Embryonic facial prominence (tissue), 1 donor: ENCODE results near the gene ZNF407.

ENCODE experiments used
- DNase-seq: peaks from one replicate; pipeline ENCODE4 v3.0.0-alpha.2; 2016; ENCODE audit errors: extremely low spot score

Gene ZNF407

DNA sequence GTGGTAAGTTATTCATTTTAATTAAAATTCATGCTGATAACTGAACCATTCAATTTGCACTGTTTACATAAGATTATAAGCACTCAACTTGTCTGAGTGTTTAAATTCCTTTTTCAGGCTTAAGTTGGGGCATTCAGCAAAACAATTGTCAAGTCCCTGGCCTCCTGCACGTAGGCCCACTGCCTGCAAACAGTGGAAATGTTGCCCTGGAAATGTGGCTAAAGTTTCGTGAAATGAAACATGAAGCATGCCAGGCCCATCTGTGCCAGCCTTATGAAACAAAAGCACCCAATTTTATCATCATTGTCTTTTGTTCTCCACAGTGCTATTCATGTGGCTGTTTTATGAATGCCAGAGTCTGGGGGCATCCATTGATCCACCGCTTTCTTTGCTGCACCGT, 447.6 kb downstream of the ZNF407 start:
- DNase-seq, result no peak

DNA sequence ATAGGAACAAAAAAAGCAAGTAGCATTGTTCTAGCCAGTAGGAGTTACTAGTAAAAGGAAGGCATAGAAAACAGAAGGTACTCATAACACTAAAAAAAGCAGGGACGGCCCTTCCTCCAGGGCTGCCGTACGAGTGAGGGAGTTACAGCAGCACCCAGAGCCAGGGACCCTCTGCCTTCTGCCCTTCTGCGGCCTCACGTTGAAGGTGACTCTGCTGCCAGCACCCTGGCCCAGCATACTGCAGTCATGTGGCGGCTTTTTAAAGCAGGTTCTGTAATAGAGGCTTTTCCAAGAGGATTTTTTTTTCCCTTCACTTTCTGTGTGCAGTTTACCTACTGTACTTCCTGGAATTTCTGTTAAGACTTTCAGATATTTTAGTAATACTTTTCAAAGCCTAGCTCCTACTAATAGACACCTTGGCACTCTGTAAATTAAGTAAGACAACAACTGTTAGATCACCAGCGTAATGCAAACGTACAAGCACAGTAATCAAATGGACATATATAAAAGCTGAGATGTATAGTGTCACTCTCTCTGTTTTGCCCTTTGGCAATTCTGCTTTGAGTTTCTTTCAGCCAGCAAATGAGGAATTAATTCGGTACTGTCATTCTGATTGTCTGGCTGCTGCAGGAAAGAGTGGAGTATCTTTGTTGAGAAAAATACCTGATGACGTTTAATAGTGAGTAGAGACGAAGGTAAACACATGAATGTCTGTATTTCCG, 449.7 kb downstream of the ZNF407 start:
- no peak for DNase-seq

DNA sequence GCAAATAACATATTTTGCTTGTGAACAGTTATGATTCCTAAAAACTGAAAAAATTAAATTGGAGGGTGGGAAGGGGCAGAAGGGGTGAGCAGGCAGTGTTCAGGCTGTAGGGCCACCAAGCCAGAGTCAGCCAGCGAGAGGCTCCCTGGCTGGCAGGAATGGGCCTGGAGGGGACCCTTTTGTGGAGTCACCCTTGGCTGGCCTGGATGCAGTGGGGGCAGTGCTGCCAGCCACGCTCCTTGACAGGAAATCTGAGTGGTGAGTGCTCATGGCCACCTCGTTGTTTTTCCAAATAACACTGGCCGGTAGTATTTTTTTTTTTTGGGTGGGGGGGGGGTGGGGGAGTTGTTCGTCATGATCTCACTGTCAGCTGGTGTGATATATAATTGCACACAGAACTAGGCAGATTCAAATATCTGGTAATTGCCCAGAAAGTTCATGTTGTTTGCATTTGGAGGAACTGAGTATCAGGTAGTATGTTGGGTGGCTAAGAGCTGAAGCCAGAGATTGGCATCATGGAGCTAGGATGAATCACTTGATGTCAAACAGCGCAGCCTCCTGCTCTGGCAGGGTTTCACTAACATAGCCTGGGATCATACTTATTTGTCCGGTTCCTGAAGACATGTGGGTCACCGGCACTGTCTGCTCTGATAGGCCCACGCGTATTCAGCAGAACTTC, 451.2 kb downstream of the ZNF407 start:
- DNase-seq, result no peak

DNA sequence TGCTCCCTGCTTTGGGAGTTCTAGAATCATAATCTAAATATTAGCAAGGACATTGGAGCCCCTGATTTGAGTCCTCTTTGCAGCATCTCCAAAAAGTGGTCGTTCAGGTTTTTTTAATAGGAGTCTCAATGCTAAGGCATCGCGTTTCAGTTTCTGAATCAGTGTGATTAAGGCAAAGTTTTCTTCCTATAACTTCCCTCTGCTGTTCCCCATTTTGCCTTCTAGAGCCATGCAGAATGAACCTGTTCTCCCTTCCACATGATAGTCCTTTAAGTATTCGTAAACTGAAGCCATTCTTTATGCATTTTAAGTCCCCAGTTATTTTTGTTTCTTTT, 451.8 kb downstream of the ZNF407 start:
- no peak for DNase-seq

DNA sequence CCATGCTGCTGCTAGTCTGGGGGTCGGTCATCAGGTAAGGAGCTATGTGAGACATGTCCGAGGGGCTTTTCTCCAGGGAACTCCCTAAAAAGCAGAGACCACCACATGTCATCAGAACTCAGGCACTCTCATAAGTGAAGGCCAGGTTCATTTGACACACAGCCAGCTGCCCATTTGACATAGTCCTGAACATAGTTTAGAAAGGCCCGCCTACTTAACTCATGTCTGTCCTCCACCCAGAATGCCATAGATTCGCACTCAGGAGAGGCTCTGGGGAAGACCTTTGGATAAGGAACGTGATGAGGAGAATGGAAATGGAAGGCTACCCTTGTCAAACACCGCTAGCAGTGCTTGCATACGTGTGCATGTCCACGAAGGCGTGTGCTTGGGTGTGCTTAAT, 454.1 kb downstream of the ZNF407 start:
- no peak for DNase-seq

DNA sequence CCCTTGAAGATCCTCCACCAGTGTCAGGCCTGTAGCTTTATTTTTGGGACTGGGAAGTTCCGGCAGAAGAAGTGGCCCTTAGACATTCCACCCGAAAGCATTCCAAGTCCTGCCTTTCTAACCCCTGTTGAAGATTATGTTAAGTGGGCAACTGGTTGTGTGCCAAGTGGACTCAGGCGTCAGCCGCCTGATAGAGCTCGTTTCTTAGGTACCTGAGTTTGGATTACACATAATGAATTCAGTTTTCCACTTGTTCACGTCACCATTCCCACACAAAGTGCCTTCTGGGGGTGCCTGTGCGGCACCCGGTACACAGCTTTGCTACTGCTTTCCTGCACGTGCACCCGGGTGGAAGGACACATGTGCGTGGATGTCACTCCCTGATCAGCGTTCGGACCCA, 454.8 kb downstream of the ZNF407 start:
- DNase-seq, result no peak

DNA sequence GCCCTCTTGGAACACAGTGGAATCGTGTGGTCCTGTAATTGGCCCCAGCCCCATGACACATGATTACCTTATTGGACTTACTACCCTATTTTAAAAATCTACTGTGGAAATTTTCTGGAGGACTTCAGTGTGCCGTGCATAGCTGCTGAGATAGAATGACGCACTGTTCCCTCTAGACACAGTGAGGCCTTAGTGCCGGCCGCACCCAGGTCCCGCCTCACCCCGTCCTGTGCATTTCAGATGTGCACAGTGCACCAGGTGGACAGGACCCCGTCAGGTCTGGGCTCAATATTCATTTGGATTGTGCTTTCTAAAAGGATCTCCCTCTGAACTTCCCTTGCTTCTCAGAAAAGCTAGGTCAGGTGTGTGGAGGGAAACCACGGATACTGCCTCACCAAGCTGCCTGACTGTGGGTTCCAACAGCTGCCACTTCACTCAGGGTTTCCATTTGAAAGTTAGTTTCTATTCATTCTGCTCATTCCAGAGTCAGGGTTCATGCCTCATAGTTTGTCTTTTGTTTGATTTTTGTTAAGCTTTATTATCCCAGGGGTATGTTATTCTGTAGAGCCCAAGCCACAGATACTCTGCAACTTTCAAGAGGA, 455.5 kb downstream of the ZNF407 start:
- no peak for DNase-seq

DNA sequence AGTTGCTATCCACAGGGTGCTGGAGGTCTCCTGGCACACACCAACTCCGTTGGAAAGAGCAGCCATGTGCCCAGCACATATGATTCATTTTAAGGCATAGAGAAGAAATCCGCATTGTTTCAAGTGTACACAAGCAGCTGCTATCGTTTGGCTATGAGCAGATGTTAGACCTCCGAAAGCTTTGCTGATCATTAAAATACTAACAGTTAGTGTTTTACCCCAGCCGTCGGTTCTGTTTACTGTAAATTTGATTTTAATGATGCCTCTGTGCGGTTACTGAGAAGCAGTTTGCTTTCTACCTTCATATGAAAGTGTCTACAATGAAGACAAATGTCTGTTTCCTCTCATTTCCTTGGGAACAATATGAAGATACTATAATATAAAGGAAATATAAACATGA, 456.4 kb downstream of the ZNF407 start:
- DNase-seq, result no peak

DNA sequence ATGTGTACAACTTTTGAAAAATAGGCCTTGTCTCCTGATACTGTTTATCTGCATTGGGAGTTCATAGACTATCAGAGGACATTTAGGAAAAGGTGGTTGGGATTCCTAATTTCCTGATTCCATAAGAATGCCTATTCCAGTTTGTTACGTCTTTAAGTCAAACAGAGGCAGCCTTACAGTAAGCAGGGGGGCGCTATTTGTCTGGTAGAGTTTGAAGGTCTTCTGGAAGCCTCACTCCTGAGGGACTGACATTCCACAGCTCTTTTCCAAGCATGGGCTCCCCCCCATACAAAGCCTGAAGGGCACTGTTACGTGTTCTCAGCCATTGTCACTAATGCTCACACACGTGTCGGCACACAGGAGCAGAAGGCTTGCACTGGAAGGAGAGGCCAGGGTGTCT, 456.9 kb downstream of the ZNF407 start:
- no peak for DNase-seq

DNA sequence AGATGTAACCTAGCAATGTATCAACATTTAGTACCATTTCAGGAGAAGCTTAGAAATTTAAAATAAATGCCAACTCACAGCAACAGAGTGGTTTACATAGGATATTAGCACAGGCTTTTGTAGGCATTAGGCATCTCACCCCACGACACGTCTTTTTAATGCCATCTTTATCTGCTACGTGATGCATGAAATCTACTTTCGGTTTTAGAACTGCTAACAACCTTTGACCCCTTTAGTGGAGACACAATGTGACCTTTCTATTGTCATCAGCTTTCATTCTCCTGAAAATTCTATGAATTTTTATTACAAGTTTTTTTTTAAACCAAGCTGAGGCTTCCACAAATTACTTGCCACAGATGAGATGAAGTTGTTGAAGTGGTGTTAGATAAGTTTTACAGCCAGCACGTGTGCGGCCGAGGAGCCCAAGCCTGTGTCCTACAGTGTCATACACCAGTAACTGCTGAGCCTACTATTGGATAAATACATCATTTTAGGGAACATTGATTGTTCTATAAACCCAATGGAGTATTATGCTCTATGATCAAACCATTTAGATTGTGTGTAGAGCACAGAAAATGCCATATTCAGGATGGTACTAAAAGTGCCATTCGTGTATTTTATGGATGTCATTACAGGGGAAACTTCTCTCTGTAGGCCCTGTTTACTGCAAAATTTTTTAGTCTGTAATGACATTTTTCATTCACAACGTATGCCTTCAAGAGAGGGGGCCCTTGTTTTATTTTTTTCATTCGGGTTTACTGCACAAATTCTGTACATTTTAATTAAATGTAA, 459.7 kb downstream of the ZNF407 start:
- DNase-seq, result no peak

DNA sequence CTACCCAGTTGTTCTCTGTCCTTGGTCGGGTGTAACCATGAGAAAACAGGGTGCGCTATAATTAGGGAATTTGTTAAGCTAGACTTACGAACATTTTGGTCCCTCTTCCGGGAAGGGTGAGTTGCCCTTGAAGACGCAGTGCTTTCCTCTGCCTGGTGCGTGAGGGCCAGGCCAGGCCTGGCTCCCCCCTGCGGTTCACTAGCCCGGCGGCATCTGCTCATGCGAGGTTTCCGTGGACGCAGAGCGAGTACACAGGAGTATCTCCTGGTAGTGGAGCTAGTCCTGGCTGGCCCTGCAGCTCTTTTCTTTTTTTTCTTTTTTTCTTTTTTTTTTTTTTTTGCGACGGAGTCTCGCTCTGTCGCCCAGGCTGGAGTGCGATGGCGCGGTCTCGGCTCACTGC, 462.5 kb downstream of the ZNF407 start:
- DNase-seq, result no peak

DNA sequence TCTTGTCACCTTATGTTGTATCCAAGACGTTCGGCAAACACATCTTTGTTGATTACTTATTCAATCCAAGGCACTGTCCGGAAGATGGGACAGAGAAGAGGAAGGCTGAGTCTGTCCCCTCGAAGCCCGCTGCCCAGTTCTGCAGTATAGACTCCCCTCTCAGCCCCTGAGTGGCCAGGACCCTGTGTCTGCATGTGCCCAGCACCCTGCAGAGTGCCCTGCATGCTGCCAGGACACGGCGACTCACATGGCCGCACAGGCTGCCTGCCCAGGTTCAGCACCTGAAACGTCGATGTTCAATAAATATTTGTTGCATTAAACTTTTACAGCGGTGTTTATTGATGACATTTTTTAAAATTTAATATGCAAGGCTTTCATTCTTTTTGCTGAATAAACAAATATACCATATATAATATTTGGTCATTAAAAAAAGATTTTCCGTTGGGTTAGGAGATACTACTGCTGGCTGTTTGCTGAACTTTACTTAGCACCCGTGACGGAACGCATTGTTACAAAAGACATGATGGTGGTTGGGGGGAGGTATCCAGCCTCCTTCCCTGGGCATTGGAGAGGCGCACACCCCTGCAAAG, 464.7 kb downstream of the ZNF407 start:
- no peak for DNase-seq

DNA sequence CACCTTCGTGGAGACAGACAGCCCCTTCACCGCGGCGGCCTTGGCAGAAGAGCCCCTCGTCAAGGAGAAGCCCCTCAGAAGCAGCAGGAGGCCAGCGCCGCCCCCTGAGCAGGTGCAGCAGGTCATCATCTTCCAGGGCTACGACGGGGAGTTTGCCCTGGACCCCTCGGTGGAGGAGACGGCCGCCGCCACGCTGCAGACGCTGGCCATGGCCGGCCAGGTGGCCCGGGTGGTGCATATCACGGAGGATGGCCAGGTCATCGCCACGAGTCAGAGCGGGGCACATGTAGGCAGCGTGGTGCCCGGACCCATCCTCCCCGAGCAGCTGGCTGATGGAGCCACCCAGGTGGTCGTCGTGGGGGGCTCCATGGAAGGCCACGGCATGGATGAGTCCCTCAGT, 465.5 kb downstream of the ZNF407 start:
- no peak for DNase-seq

DNA sequence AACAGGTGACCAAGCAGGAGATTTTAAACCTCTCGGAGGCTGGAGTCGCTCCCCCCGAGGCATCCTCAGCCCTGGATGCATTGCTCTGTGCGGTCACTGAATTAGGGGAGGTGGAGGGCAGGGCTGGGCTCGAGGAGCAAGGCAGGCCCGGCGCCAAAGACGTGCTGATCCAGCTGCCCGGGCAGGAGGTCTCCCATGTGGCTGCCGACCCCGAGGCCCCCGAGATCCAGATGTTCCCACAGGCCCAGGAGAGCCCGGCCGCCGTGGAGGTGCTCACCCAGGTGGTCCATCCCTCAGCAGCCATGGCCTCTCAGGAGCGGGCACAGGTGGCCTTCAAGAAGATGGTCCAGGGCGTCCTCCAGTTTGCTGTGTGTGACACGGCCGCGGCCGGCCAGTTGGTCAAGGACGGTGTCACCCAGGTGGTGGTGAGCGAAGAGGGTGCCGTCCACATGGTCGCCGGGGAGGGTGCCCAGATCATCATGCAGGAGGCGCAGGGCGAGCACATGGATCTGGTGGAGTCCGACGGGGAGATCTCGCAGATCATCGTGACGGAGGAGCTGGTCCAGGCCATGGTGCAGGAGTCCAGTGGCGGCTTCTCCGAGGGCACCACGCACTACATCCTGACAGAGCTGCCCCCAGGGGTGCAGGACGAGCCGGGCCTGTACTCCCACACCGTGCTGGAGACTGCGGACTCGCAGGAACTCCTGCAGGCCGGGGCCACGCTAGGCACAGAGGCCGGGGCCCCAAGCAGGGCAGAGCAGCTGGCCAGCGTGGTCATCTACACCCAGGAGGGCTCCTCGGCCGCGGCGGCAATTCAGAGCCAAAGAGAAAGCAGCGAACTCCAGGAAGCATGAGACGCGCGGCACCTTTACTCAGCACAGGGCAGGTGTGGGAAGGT, 466.2 kb downstream of the ZNF407 start:
- no peak for DNase-seq

DNA sequence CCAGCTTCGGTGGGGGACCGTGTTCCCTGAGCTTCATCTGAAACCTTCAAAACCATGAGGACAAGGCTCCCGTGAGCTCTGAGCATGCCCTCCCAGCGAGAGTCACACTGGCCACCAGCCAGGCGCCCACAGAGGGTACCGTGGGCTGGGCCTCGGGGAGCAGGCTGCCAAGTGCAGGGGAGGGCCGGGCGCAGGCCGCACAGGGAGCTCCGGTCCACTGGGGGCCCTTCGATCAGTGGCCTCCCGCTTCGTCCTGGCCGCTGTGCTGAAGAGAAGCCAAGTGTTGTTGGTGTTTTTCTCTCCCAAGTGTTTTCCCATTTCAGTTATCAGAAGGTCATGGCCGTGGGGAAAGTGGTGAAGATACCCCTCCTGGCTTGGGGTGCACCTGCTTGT, 466.8 kb downstream of the ZNF407 start:
- no peak for DNase-seq

DNA sequence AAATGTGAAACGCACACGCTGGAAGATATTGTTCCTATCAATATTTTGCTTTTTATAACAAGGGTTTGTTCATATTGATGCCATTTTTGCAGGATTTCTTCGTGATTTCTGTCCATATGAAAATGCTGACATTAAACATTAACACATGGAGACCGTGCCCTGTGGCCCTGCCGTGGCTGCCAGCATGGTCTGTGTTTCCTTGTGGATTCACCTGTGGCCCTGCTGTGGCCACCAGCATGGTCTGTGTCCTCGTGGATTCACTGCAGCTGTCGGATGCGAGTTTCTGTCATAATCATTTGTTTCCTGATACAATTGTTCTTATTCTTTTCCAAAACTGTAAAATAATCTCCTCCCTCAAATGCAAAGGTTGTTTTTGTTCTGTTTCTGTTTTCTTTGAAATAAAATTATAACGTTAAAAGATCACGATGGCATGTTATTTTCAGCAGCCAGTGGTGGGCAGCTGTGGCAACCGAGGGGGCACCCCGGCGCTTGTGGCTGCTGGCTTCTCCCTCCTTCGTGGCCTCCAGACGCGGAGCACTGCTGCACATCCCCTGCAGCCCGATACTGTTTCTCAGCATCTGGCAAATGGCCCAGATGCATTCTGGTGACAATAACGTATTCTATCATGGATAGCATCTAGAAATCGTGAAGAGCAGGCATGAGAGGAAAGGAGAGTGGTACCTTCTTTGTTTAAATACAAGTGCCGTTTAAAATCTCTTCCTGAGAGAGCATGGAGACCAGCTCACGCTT, 467.8 kb downstream of the ZNF407 start:
- no peak for DNase-seq

DNA sequence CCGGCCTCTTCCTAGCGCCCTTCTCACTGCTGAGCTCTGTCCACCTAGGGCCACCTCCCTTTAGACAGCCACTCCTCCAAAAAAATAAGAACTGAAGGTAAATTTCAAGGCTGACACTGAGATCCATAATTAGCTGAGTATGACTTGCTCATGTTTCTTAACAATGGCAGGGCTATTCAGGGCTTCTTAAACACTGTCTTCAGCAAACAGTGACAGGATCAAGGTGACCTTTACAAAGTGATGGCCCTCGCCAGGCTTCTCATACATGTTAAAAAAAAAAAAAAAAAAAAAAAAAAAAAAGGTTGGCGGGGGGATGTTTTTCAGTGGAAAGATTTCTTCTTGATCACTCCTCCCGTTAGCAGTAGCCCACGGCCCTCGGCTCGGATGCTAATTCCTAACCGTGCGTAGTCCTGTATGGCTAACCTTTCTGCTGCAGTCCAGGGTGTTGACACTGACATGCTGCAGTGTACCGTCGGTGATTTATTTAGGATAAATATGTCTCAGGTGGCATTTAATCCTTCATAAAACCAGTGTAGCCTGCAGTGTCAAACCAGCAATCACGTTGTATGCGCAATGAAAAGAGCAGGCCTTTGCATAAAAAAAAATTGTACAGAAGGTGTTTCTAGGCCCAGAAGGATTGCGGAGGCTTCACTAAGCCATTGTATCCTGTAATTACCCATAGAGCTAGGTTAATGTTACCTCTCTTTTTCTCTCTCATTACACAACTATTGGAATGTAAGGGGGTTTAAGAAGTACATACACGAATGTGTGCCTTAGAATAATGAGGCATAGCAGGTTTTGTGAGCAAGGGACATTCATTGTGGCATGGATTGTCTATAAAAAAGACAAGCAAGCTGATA, 468.6 kb downstream of the ZNF407 start:
- DNase-seq, result no peak

DNA sequence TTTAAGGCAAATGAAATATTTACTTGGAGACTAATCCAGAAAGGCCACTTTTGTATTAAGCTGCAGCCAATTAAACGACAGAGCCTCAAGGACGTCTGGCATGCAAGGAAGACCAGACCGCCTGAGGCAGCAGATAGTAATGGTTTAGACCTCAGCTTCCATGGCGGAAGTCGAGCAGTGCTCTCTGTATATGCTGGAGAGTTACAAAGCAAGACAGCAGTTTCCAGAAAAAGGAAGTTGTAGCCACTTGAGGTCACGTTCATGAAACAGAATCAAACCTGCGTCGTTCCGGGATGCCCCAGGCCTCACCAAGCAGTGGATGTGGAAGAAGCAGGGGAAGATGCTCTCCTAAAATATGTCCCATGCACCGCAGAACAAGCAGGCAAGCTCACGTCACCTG, 469.3 kb downstream of the ZNF407 start:
- DNase-seq, result no peak

DNA sequence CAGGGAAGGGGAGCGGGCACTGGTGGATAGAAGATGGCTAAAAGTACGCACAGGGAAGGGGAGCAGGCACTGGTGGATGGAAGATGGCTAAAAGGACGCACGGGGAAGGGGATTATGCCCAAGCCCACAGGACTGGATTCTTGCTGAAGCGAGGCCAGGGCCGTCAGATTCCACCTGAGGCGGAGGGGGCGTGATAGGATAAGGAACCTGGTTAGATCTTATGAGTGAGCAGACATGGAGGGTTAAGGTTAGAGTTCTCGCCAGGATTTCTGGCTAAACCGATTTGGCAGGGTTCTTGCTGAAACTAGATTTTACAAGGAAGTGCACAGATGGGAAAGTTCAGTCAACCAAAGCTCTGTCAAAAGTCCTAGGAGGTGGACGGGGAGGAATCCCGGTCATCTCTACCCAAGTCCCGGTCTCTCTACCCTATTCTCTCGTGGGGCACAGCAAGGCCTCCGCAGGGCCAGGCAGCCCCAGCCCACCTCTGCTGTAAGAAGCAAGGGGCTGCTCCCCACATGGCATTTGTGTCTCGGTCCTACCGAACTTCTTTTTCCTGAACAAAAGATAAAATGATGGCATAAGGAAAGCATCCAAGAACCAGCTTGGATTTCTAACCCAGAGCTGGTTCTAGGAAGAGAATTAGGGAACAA, 470.5 kb downstream of the ZNF407 start:
- DNase-seq, result no peak
